HCT116 (cell line): ENCODE results near the gene GCAT. TPM values are rescaled to one million over a fixed set of nuclear protein-coding genes. Genes with fewer than 3 reads are reported as not detected.

Source experiments
- ATAC-seq: fragments of 200-7000 bp; cut with Tn5 transposase; 2 replicates; pipeline ENCODE4 v1.9.1; 2020; ENCODE audit warnings: mild to moderate bottlenecking, moderate library complexity
- BruUV-seq: library from RNA; stranded (reverse); fragments of 400-500 nt; replicated peaks from 2 replicates; lab custom pipeline; 2021; lab: Mats Ljungman, UMichigan
- CTCF ChIA-PET: fragments of 300-600 bp; sonication (Branson Sonifier 250); formaldehyde crosslinking; loops from one replicate; lab custom pipeline; 2021; ENCODE audit warnings: antibody characterized with exemption; lab: Charles Lee
- POLR2A ChIA-PET: fragments of 300-600, 350-600 bp; sonication (Branson Sonifier 250); formaldehyde crosslinking; loops from one replicate; lab custom pipeline; 2021; ENCODE audit warnings: antibody characterized with exemption; lab: Charles Lee
- RAD21 ChIA-PET, 2 experiments: fragments of 300-600 bp; sonication (Branson Sonifier 250); formaldehyde crosslinking; loops; one replicate each; lab custom pipeline; 2023; ENCODE audit warnings: low total read pairs in 2 of 2; ENCODE audit not compliant: uncharacterized antibody in 2 of 2, unreplicated experiment in 2 of 2, low non-redundant PET in 1 of 2; lab: Charles Lee
- DNase-seq: peaks from one replicate; pipeline ENCODE4 v3.0.0-alpha.2; 2010; ENCODE audit warnings: low read depth, low spot score
- H2AFZ ChIP-seq: fragments of 200-600 bp; shearing (Covaris generic), sonication (generic); 2 replicates; pipeline ENCODE4 v1.6.1; 2017; ENCODE audit warnings: low read depth, mixed run types, mixed read lengths, antibody characterized with exemption, low read length; ENCODE audit not compliant: poor library complexity, severe bottlenecking
- H3K27ac ChIP-seq: 2 replicates; pipeline ENCODE4 v1.5.1; 2012; ENCODE audit warnings: low read depth, low read length
- H3K27me3 ChIP-seq: fragments of 200-600 bp; sonication (generic); 2 replicates; pipeline ENCODE4 v1.6.1; 2016; ENCODE audit warnings: mixed run types, low read length, mixed read lengths; ENCODE audit not compliant: insufficient read depth
- H3K36me3 ChIP-seq, 2 experiments: fragments of 200-500 bp in 1 of 2; fragments of 200-600 bp in 1 of 2; sonication (Bioruptor generic) in 1 of 2; sonication (generic) in 1 of 2; 2 replicates each; pipeline versions ENCODE4 v1.5.1 to v1.6.1; 2014 to 2016; ENCODE audit warnings: low read length in 2 of 2, inconsistent platforms in 1 of 2, mixed read lengths in 1 of 2, mixed run types in 1 of 2; ENCODE audit not compliant: insufficient read depth in 2 of 2, control insufficient read depth in 1 of 2
- H3K4me1 ChIP-seq, 2 experiments: fragments of 200-600 bp in 1 of 2; sonication (generic) in 1 of 2; 2 replicates each; pipeline versions ENCODE4 v1.5.1 to v1.6.1; 2012 to 2017; ENCODE audit warnings: low read length in 2 of 2, inconsistent platforms in 1 of 2, mild to moderate bottlenecking in 1 of 2, mixed read lengths in 1 of 2, mixed run types in 1 of 2, moderate library complexity in 1 of 2; ENCODE audit not compliant: insufficient read depth in 2 of 2, control insufficient read depth in 1 of 2
- H3K4me2 ChIP-seq: fragments of 200-600 bp; sonication (generic); 2 replicates; pipeline ENCODE4 v1.6.1; 2017; ENCODE audit warnings: mixed run types, low read length, mixed read lengths
- H3K4me3 ChIP-seq, 2 experiments: fragments of 200-600 bp in 1 of 2; sonication (generic) in 1 of 2; replicated peaks in 1 of 2; 2 replicates each; pipeline ENCODE4 v1.5.1; 2011 to 2016; ENCODE audit warnings: low read length in 2 of 2, control low read depth in 1 of 2, low read depth in 1 of 2, mild to moderate bottlenecking in 1 of 2, mixed read lengths in 1 of 2, mixed run types in 1 of 2
- H3K79me2 ChIP-seq: fragments of 200-600 bp; sonication (generic); 2 replicates; pipeline ENCODE4 v1.6.1; 2017; ENCODE audit warnings: mild to moderate bottlenecking, mixed run types, low read length, moderate library complexity, mixed read lengths; ENCODE audit not compliant: insufficient read depth
- H3K9ac ChIP-seq: fragments of 200-600 bp; sonication (generic); 2 replicates; pipeline ENCODE4 v1.6.1; 2016; ENCODE audit warnings: low read length, mixed read lengths
- H3K9me2 ChIP-seq: fragments of 200-600 bp; sonication (generic), shearing (Covaris generic); 2 replicates; pipeline ENCODE4 v1.6.1; 2017; ENCODE audit warnings: mixed run types, mild to moderate bottlenecking, moderate library complexity; ENCODE audit not compliant: insufficient read depth
- H3K9me3 ChIP-seq, 2 experiments: fragments of 200-500 bp in 1 of 2; fragments of 200-600 bp in 1 of 2; sonication (Bioruptor generic) in 1 of 2; sonication (generic) in 1 of 2; 2 replicates each; pipeline ENCODE4 v1.6.1; 2014 to 2017; ENCODE audit warnings: low read length in 2 of 2, mixed read lengths in 2 of 2, inconsistent platforms in 1 of 2, low read depth in 1 of 2, mild to moderate bottlenecking in 1 of 2, mixed run types in 1 of 2, moderate library complexity in 1 of 2; ENCODE audit not compliant: control insufficient read depth in 1 of 2, insufficient read depth in 1 of 2
- H4K20me1 ChIP-seq: fragments of 200-600 bp; sonication (generic), shearing (Covaris generic); 2 replicates; pipeline ENCODE4 v1.6.1; 2017; ENCODE audit warnings: mixed run types, mild to moderate bottlenecking, moderate library complexity; ENCODE audit not compliant: insufficient read depth
- CEBPB ChIP-seq: IDR thresholded peaks from 2 replicates; pipeline ENCODE4 v1.6.1; 2012; ENCODE audit warnings: low read depth
- EGR1 ChIP-seq: IDR thresholded peaks from 2 replicates; pipeline ENCODE4 v1.6.1; 2012; ENCODE audit warnings: low read depth
- ELF1 ChIP-seq: IDR thresholded peaks from 2 replicates; pipeline ENCODE4 v1.6.1; 2012; ENCODE audit warnings: low read depth, borderline replicate concordance
- EZH2 ChIP-seq: fragments of 200-600 bp; sonication (generic); IDR thresholded peaks from 2 replicates; pipeline ENCODE4 v1.6.1; 2017; ENCODE audit warnings: antibody characterized with exemption, mixed run types
- EZH2phosphoT487 ChIP-seq: fragments of 200-600 bp; IDR thresholded peaks from 2 replicates; pipeline ENCODE4 v1.6.1; 2018; ENCODE audit warnings: antibody characterized with exemption, borderline replicate concordance
- FOSL1 ChIP-seq: IDR thresholded peaks from 2 replicates; pipeline ENCODE4 v1.6.1; 2012; ENCODE audit warnings: low read depth
- POLR2A ChIP-seq: IDR thresholded peaks from 2 replicates; pipeline ENCODE4 v1.7.0; 2011; ENCODE audit warnings: borderline replicate concordance; ENCODE audit not compliant: insufficient read depth, insufficient read length; ENCODE audit errors: extremely low read depth
- RAD21 ChIP-seq: IDR thresholded peaks from 2 replicates; pipeline ENCODE4 v1.6.1; 2012; ENCODE audit warnings: low read depth, mild to moderate bottlenecking
- SIN3A ChIP-seq: IDR thresholded peaks from 2 replicates; pipeline ENCODE4 v1.6.1; 2012; ENCODE audit warnings: low read depth
- SP1 ChIP-seq: IDR thresholded peaks from 2 replicates; pipeline ENCODE4 v1.6.1; 2012; ENCODE audit warnings: low read depth
- SRF ChIP-seq: IDR thresholded peaks from 2 replicates; pipeline ENCODE4 v1.6.1; 2012; ENCODE audit warnings: low read depth
- TCF7L2 ChIP-seq: IDR thresholded peaks from 2 replicates; pipeline ENCODE4 v1.7.0; 2011; ENCODE audit warnings: borderline replicate concordance, inconsistent platforms; ENCODE audit not compliant: insufficient read depth, insufficient read length; ENCODE audit errors: extremely low read depth
- YY1 ChIP-seq: IDR thresholded peaks from 2 replicates; pipeline ENCODE4 v1.6.1; 2011; ENCODE audit warnings: low read length, low read depth, moderate library complexity, mild to moderate bottlenecking; ENCODE audit not compliant: insufficient replicate concordance; ENCODE audit errors: extremely low read depth
- ZNF274 ChIP-seq: fragments of 200-500 bp; sonication (Bioruptor generic); IDR thresholded peaks from 2 replicates; pipeline ENCODE4 v1.6.1; 2014; ENCODE audit warnings: mild to moderate bottlenecking, low read depth, low read length, inconsistent platforms
- intact Hi-C: fragments of 100-400 bp; cut with micrococcal nuclease; formaldehyde crosslinking; loops from 2 replicates; pipeline ENCODE4 v1.10.0; 2022
- total RNA-seq: library from RNA; stranded (reverse); gene quantifications from one replicate; pipeline ENCODE4 v1.2.1, GENCODE V29; 2021; ENCODE audit not compliant: unreplicated experiment
- TF ChIP-seq, protein P1 (sequence below): IDR thresholded peaks from 2 replicates; pipeline ENCODE4 v1.6.1; 2012
- TF ChIP-seq, protein P2 (sequence below), 3 experiments: fragments of 200-600 bp in 1 of 3; sonication (generic) in 1 of 3; IDR thresholded peaks in 2 of 3; conservative IDR thresholded peaks in 1 of 3; 2 replicates each; pipeline ENCODE4 v1.5.1; 2012 to 2017; ENCODE audit warnings: low read depth in 2 of 3, low read length in 2 of 3, antibody characterized with exemption in 1 of 3, borderline replicate concordance in 1 of 3, control low read depth in 1 of 3, mild to moderate bottlenecking in 1 of 3, mixed read lengths in 1 of 3, mixed run types in 1 of 3, moderate library complexity in 1 of 3; ENCODE audit not compliant: insufficient read depth in 1 of 3
- TF ChIP-seq, protein P3 (sequence below): IDR thresholded peaks from 2 replicates; pipeline ENCODE4 v1.6.1; 2011; ENCODE audit warnings: mild to moderate bottlenecking, low read length, moderate library complexity; ENCODE audit not compliant: insufficient replicate concordance; ENCODE audit errors: extremely low read depth

GCAT gene
- total RNA-seq, 1 experiment from 2014 or later, result 88.7 TPM

DNA sequence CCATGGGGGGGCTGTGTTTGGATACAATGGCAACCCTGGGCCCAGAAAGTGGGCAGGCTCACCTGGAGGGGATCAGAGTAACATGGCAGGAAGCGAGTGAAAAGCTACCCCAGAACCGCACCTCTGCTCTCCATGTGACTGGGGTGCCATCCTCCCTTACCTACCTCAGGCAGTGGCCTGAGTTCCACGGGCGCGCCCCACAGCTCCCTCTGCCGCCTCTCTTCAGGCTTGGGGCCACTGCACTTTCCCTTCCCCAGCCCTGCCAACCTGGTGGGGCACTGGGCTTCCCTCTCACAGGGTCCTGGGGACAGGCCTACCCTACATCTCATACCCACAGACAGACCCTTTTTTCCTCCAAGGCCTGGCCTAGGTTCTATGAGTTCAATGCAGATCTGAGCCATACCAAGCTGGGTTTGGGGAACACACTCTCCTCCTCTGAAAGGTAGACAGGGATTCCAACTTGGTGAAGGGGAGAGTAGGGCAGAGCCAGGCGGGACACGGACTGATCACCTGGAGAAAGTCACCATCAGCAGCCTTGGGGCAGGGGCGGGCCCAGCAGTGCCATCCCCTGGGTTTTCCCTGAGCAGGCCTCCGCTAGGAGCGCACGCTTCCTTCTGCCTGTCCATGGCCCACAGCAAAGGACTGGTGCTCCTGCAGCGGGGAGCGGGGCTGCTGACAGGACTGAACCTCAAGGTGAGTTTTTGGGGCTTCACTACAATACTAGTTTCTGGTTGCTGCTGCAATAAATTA lies 22.5 kb downstream of the GCAT start:
- Histone ChIP-seq H3K4me1 (no peaks in the 10 kb centered on the region), H3K79me2 (no peaks in the 10 kb centered on the region), H3K4me2 (no peak overlapping the region)
- ATAC-seq, result no peak
- TF ChIP-seq, protein P1, sequence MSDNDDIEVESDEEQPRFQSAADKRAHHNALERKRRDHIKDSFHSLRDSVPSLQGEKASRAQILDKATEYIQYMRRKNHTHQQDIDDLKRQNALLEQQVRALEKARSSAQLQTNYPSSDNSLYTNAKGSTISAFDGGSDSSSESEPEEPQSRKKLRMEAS, result no peak
- no peak for TF ChIP-seq YY1
- no peak for TF ChIP-seq ELF1
- TF ChIP-seq, all 23 proteins: peak for 0
- ChIA-PET POLR2A (interaction anchor here (0.6 kb wide), 1 partner anchor 115 kb away, joined by 3 read pairs; no protein-coding TSS in a partner anchor), RAD21 (no interaction called here), CTCF (no interaction called here)
- no peak for DNase-seq
- no peaks in the 10 kb centered on the region for H3K9me2 ChIP-seq
- no peaks in the 10 kb centered on the region for H4K20me1 ChIP-seq
- no peak overlapping the region for H3K27ac ChIP-seq
- no TSS peak for BruUV-seq
- H3K4me3 ChIP-seq, result no peak overlapping the region
- intact Hi-C loops, result no loop called here
- no peak overlapping the region for H3K9ac ChIP-seq
- no peak overlapping the region for H2AFZ ChIP-seq
- H3K9me3 ChIP-seq, result no peaks in the 10 kb centered on the region
- no peaks in the 10 kb centered on the region for H3K27me3 ChIP-seq
- H3K36me3 ChIP-seq, result peaks cover 12 to 33% of the 10 kb centered on the region in 2 experiments; a peak in 3 of 4 replicates

DNA sequence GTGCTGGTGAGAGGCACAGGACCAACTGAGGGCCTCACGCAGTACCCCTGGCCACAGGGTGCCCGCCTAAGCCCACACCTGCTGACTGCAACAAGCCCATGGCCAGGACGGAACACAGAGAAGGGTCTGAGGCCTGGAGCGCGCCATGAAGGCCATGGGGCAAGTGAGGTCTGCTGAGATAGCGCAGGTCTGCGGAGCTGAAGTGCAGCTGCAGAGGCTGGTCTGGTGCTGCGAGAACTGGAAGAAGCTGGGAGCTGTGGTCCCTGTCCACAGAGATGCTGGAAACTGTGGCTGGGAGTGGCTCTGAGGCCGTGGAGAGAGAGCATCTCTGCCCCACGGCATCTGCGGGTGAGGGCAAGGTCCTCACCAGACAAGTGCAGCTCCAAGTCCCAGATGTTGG lies 23.7 kb downstream of the GCAT start:
- Histone ChIP-seq H4K20me1 (no peaks in the 10 kb centered on the region), H2AFZ (no peak overlapping the region), H3K27ac (no peak overlapping the region), H3K4me2 (no peak overlapping the region), H3K9me3 (no peaks in the 10 kb centered on the region), H3K9me2 (no peaks in the 10 kb centered on the region), H3K79me2 (no peaks in the 10 kb centered on the region), H3K27me3 (no peaks in the 10 kb centered on the region), H3K36me3 (peaks cover 12 to 33% of the 10 kb centered on the region in 2 experiments; a peak in 3 of 4 replicates), H3K4me1 (no peaks in the 10 kb centered on the region), H3K9ac (no peak overlapping the region), H3K4me3 (no peak overlapping the region)
- POLR2A ChIA-PET, result no interaction called here
- CTCF ChIA-PET, result no interaction called here
- RAD21 ChIA-PET, result no interaction called here
- intact Hi-C loops, result no loop called here
- ATAC-seq (no peak), DNase-seq (no peak)
- BruUV-seq, result no TSS peak
- TF ChIP-seq SRF (no peak), EZH2phosphoT487 (no peak), TCF7L2 (no peak), SIN3A (no peak), RAD21 (no peak), EZH2 (no peak), SP1 (no peak), CEBPB (no peak), EGR1 (no peak), FOSL1 (no peak), POLR2A (no peak), ZNF274 (no peak)
- TF ChIP-seq, protein P2, sequence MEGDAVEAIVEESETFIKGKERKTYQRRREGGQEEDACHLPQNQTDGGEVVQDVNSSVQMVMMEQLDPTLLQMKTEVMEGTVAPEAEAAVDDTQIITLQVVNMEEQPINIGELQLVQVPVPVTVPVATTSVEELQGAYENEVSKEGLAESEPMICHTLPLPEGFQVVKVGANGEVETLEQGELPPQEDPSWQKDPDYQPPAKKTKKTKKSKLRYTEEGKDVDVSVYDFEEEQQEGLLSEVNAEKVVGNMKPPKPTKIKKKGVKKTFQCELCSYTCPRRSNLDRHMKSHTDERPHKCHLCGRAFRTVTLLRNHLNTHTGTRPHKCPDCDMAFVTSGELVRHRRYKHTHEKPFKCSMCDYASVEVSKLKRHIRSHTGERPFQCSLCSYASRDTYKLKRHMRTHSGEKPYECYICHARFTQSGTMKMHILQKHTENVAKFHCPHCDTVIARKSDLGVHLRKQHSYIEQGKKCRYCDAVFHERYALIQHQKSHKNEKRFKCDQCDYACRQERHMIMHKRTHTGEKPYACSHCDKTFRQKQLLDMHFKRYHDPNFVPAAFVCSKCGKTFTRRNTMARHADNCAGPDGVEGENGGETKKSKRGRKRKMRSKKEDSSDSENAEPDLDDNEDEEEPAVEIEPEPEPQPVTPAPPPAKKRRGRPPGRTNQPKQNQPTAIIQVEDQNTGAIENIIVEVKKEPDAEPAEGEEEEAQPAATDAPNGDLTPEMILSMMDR (IDR thresholded peaks at IDR 0.05 in 2 of 3, conservative IDR thresholded peaks at IDR 0.05 in 1 of 3; ENCODE audit: borderline replicate concordance in 1 of 3, insufficient read depth in 1 of 3, low read depth in 2 of 3, low read length in 2 of 3), result no peak
- TF ChIP-seq, protein P3, sequence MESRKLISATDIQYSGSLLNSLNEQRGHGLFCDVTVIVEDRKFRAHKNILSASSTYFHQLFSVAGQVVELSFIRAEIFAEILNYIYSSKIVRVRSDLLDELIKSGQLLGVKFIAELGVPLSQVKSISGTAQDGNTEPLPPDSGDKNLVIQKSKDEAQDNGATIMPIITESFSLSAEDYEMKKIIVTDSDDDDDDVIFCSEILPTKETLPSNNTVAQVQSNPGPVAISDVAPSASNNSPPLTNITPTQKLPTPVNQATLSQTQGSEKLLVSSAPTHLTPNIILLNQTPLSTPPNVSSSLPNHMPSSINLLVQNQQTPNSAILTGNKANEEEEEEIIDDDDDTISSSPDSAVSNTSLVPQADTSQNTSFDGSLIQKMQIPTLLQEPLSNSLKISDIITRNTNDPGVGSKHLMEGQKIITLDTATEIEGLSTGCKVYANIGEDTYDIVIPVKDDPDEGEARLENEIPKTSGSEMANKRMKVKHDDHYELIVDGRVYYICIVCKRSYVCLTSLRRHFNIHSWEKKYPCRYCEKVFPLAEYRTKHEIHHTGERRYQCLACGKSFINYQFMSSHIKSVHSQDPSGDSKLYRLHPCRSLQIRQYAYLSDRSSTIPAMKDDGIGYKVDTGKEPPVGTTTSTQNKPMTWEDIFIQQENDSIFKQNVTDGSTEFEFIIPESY, result no peak
